Muscle of back (tissue), 11 donors: Measurements from ENCODE around the gene TTC38. TPM values are rescaled to one million over a fixed set of nuclear protein-coding genes. Genes with fewer than 3 reads are reported as not detected.
"Not testable (repeated sequence)": the region's sequence is repeated elsewhere in the genome, so short reads cannot be mapped to it uniquely, and the experiment has no call there.

Source experiments
- DNase-seq, 3 donors: peaks; one replicate each; pipeline versions ENCODE4 v3.0.0 to v3.0.0-alpha.2; 2013
- polyA plus RNA-seq, 10 donors: library from polyadenylated mRNA; unstranded; fragments of 120-200 nt; gene quantifications; one replicate each; pipeline ENCODE4 v1.2.1, GENCODE V29; 2013; ENCODE audit not compliant: insufficient read length in 10 of 10

TTC38 gene
- polyA plus RNA-seq, 10 donors: 14.5 to 22.8 (median 18.1) TPM

DNA sequence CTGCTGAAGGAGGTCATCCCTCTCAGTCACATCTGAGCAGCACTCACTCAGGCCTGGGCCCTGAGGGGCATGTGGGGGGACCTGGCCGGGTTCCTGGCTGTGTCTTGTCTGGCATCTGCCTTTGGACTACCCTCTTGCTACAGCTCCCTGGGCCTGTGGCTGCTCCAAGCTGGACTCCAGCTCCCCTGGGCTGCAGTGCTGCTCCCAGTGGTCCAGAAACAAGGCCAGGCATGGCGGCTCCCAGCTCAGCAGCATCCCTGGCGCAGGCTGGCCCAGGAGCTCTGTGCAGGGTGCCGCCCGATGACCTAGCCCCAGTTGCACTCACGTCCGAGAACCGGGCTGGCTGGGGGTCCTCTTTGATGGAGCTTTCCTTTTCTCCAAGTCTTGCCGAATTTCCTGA is 23.0 kb upstream of the TTC38 start:
- DNase-seq: no peak

DNA sequence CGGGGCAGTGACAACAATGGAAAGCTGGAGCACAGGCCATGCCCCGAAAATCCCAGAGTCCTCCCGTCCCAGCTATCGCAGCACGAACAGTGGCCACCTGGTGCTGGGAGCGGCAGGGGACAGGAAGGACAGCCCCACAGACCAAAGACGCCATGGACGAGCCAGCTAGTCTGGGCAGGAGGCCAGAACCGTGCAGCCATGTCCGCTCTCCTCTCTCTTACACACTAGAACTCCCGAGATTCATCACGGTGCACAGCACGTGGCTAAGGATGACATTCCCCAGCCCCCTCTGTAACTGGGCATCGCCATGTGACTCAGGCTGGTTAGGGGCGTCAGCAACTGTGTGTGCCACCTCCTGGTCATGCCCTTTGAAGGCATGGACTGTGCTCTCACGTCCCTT is 22.3 kb upstream of the TTC38 start:
- peak; percentile 51 to 81 (median 69) for DNase-seq

DNA sequence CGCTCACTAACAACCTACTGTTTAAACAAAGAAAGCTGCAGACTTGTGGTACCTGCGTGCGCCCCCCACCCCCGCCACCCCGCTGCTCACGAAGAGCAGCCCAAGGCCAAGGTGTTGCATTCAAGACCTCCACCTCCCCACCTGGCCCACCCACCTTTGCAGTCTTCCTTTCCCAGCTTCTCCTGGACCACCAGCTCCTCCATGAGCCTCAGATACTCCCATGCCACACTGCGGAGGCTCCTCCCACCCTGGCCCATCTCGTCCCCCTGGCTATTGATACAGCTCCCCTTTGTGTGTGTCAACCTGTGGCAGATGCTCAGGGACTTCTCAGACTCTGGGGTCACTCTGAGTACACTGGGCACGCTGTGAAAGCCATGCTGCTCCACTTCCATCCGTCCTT is 21.6 kb upstream of the TTC38 start:
- no peak for DNase-seq

- DNase-seq: no peak
Measured at GRCh38 chr22:46247443-46247975, 20.3 kb upstream of the TTC38 start.

- DNase-seq: peak; percentile 88 to 96 (median 93)
Measured at GRCh38 chr22:46250035-46250782, 17.6 kb upstream of the TTC38 start, which contains the start of gene CDPF1. Gene CDPF1, minus strand, starts transcription at chr22:46250293. Its CDS starts 2,009 bp downstream, at chr22:46248284.

GRCh38 chr22:46250783-46251125 is 17.1 kb upstream of the TTC38 start:
- no peak for DNase-seq

- peak in 1 of 3 donors; percentile 34 for DNase-seq
Measured at GRCh38 chr22:46251266-46251665, 16.5 kb upstream of the TTC38 start.

DNA sequence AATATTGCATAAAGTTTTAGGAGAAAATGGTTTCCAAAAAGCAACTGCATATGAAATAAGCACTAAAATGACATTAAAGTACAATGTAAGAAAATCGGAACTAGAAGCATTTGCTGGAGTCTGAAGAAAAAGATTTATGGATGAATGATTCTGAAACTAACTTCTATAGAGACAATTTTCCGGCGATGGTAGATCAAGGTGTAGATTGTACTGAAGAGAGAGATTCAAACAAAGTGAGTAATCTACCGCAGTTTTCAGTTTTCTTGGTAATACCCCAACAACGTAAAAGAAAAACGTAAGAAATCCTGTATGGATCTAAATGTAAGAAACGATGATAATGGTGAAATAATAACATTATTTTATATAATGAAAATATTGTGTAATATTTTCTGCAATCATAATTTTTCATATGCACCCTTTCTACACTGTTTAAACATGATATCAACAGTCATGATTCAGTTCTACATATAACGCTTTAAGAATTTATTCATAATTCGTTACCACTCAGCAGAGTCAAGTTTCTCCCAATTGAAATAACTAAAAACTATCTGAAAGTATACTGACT is 15.9 kb upstream of the TTC38 start:
- no peak for DNase-seq

DNA sequence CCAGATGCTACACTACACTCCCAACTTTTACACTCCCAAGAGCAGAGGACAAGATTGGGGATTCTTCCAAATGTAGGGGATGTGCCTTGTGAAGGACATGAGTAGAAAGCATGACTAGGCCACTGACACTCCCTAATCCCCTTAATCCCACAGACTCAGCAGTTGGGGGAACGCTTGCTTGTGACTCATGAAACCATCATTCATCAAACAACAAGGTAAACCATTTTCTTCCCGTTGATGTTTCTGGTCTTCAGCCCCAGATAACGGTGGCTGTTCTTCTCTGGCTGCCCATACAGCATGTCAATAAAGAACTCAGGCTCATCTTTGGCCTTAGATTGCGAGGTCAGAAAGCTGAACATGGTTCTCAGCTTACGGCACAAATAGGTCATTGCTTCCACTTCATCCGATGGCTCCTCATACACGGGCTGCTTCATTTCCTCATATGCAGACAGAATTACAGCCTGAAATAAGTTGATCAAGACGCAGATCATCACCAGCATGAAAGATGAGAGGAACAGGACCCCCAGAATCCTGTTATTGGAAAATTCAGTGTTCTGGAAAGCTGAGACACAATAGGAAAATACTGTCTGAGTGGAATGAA is 11.3 kb upstream of the TTC38 start:
- no peak for DNase-seq

GRCh38 chr22:46259374-46259773 is 8.4 kb upstream of the TTC38 start:
- DNase-seq: no peak

GRCh38 chr22:46260038-46260437 is 7.8 kb upstream of the TTC38 start:
- DNase-seq: no peak

DNA sequence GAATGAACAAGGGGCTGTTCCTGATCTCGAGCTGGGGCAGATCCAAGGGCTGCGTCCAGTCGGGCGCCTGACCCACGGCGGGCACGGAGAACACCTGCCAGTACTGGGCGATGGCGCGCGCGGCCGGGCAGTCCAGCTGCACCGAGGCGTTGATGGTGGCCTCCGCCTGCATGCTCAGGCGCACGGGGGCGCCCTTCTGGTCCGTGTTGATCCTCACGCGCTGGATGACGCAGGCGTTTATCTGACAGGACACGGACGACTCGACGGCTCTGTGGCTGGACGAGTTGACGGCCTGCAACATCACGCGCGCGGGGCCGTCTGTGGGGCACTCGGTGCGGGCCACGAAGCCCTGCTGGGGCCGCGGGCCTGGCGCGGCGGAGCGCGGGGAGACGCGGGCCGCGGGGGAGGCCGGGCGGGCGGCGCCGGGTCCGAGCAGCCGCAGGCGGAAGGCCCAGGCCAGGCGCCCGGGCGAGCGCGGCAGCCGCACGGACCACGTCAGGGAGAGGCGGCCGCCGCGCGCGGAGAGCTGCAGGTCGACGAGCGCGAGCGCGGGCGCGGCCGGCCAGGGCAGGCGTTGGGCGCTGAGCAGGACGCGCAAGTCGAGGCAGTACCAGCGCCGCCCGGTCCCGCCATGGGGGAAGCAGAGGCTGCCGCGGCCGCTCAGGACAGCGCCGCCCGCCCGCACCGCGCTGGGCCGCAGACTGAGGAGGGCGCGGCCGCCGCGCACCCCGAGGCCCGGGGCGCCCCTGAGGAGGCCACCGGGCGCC is 5.2 kb upstream of the TTC38 start:
- peak; percentile 27 to 65 (median 41) for DNase-seq

- no peak for DNase-seq
Measured at GRCh38 chr22:46263216-46263590, 4.6 kb upstream of the TTC38 start, which contains the start of gene PKDREJ. Gene PKDREJ, minus strand, starts transcription at chr22:46263343. Its CDS starts 21 bp downstream, at chr22:46263322.

GRCh38 chr22:46264520-46264919 is 3.3 kb upstream of the TTC38 start:
- not testable (repeated sequence) for DNase-seq

GRCh38 chr22:46265627-46266026 is 2.2 kb upstream of the TTC38 start:
- DNase-seq: not testable (repeated sequence)

DNA sequence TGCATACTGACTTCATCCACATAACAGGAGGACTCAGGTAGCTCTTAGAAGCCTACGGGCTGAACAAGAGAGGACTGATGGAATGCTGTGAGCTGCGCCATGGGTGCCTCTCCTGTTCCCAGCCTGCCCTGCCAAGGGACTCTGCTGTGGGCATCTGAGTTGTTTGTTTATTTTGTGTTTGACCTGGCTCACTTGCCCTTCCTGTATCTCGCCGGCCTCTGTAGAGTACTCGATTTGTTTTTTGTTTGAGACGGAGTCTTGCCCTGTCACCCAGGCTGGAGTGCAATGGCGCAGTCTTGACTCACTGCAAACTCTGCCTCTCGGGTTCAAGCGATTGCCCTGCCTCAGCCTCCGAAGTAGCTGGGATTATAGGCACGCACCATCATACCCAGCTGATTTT is 1.8 kb downstream of the TTC38 start:
- no peak for DNase-seq

DNA sequence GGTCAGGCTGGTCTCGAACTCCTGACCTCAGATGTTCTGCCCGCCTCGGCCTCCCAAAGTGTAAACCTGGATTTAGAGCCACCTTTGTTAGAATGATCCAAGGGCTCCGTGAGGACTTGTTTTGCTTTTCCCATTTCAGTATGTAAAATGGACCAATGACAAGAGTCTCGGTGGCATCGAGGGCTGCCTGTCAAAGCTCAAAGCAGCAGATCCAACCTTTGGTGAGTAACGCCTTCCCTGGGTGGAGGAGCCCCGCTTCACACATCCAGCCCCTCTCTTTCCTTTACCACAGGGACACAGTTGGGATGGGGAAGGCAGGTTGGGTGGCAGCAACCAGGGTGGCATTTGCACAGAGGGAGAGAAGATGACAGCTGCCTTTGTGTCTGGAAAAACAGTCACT is 4.4 kb downstream of the TTC38 start:
- no peak for DNase-seq

GRCh38 chr22:46272762-46273431 is 5.1 kb downstream of the TTC38 start:
- DNase-seq: no peak

GRCh38 chr22:46273432-46274148 is 5.8 kb downstream of the TTC38 start:
- no peak for DNase-seq

DNA sequence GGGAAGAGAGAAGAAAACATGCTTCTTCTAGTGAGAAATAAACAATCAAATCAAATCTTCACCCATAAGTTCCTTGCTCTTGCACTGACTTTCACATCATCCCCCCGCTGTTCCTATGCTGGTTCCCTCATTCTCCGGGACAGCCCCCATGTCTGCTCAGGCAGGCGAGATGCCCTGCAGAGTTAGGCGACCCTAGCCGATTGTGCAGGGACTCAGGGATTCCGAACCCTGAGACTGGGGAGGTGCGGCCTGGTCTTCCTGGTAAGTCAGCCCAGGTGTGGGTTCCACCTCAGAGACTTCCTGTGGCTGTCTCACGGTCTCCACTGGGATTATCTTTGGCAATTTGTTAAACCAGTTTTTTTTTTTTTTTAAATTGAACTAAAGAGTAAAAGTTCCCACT is 6.6 kb downstream of the TTC38 start:
- DNase-seq: no peak
